ENCODE data around the gene SFMBT2.
"Not testable (repeated sequence)": the region's sequence is repeated elsewhere in the genome, so short reads cannot be mapped to it uniquely, and the experiment has no call there.

- TF ChIP-seq CTCF (IDR thresholded peaks at IDR 0.05 in 8 of 11, conservative IDR thresholded peaks at IDR 0.05 in 3 of 11); POLR2AphosphoS5 (IDR thresholded peaks at IDR 0.05); POLR2A (IDR thresholded peaks at IDR 0.05): not testable (repeated sequence)
These were observed 111.1 kb downstream of the SFMBT2 start for GRCh38 chr10:7299601-7300325.

All from spleen (tissue), 7 donors.